HG03442 (cell line): Measurements from ENCODE around the gene ARMH3.

Source experiments
- ATAC-seq: cut with Tn5 transposase; IDR thresholded peaks from one replicate; pipeline ENCODE4 v1.9.1; 2021; ENCODE audit warnings: mild to moderate bottlenecking, moderate library complexity; ENCODE audit not compliant: unreplicated experiment

ARMH3 gene

GRCh38 chr10:101875068-101875688 lies 180.8 kb downstream of the ARMH3 start:
- no peak for ATAC-seq

GRCh38 chr10:101874252-101874651 lies 181.7 kb downstream of the ARMH3 start:
- ATAC-seq: no peak

DNA sequence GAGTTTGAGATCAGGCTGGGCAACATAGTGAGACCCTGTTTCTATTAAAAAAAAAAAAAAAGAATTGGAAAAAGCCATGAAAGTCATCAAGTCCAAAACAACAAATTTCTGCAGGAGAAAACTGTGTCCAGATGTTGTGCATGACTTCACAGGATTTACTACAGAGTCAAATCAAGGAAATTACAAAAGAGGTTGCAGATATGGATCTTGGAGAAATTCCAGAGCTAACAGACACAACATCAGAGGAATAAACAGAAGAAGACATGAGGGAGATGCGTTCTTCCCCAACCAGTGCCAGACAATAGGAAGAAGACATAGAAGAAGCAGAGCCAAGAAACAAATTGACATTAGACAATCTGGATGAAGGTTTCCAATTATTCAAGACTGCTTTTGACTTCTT lies 188.0 kb downstream of the ARMH3 start:
- no peak for ATAC-seq

GRCh38 chr10:101859530-101859929 lies 196.4 kb downstream of the ARMH3 start:
- peak; percentile 17 for ATAC-seq

GRCh38 chr10:101858723-101859500 lies 197.1 kb downstream of the ARMH3 start:
- ATAC-seq: peak; percentile 83

DNA sequence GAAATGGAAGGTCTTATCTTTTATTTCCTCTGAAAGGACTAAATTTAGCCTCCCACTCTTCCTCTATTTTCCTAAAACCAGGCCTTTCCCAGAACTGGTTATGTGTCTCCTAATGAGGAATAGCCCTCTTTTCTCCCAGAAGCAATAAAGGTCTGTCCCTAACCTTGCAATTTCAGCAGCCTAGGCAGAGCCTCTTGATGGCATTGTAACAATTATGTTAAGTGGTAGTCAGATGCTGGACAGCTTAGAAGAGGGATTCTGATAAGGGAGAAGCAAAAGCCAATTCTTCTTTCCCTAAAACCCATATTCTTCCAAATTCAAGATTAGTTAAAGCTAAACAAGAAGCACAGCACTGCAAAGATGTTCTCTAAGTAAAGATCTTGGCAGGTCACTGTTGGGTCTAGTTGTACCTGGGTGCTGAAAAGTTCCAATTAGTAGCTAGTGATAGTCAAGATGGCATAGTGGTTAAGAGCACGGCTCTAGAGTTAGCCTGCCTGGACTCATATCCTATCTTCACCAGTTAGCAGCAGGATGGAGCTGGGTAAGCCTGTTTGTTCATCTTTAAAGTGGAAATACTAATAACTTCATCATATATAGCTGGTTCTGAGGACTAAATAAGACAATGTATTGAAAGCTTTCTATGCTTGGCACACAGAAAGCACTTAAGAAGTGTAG lies 198.0 kb downstream of the ARMH3 start:
- ATAC-seq: no peak

GRCh38 chr10:101856626-101857025 lies 199.3 kb downstream of the ARMH3 start:
- no peak for ATAC-seq

DNA sequence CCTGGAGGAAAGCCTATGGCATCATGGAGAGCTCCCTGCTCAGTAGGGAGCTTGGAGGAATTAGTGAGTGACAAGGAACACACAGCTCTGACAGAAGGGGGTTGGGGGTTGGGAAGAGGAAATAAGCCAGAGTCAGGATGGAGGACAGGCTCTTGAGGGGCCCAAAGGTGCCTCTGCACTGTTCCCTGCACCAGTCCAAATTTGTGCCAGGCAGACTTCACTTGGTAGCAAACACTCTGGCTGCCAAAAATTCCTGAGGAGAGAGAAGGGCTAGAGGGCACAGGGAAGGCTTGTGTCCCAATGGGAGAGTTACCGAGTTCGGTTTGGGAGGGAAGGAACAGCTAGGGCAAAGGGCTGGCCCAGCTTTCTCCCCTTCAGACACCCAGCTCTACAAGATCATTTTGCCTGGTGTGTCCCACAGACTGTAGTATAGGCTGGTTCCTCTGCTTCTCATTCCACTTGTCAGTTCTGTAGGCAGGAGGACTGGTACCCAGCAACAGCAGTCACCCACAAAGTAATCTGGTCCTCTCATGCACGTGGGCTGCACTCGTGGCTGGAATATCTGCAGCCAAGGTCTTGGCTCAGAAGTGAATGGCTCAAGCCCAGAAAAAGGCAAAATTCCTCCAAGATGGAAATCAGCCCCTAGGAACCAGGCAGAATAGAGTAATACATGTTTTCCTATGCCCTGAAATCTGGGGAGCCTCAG lies 204.4 kb downstream of the ARMH3 start:
- ATAC-seq: no peak

DNA sequence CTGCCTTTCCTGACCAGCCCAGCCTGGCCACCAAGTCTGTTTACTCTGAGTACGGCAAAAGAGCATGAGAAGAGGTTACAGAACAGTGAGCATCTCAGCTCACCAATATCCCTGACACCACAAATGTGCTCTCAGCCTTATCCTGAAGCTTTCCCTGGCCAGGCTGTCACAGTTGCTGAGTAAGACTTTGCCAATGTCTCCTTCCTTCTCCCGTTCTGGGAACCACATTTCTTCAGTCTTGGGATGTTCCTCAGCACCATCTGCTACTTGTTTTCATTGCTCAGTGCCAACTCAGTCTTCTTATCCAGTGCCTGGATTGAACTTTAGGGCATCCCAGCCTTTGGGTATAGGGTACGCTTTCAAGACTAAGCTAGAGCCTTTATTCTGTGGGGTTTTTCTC lies 205.2 kb downstream of the ARMH3 start:
- ATAC-seq: no peak

GRCh38 chr10:101848894-101849351 lies 207.1 kb downstream of the ARMH3 start:
- no peak for ATAC-seq

- no peak for ATAC-seq
Observed at GRCh38 chr10:101848408-101848807, 207.6 kb downstream of the ARMH3 start.

DNA sequence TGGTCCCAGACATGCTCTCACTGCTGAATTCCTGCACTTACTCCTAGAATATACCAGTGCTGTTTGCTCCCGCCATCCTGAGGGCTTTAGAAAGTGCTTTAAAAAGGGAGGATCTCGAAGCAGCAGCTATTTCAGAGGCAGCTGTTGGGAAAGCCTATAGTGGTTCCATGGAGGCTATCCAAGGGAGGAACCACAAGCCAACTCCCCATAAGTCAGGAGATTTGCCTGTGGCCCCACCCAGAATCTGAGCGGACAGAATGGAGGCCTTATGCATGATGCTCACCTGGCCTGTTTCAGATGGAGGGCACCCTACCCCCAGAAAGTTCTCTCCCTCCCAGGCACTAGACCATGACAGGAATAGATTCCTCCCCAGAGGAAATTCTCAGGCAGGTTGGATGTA lies 210.1 kb downstream of the ARMH3 start:
- no peak for ATAC-seq

- ATAC-seq: no peak
Observed at GRCh38 chr10:101843032-101844021, 212.6 kb downstream of the ARMH3 start, which contains the start of gene KCNIP2. Gene KCNIP2, minus strand, starts transcription at chr10:101843800. Its CDS starts 232 bp downstream, at chr10:101843568.

GRCh38 chr10:101841826-101842225 lies 214.1 kb downstream of the ARMH3 start:
- ATAC-seq: no peak

DNA sequence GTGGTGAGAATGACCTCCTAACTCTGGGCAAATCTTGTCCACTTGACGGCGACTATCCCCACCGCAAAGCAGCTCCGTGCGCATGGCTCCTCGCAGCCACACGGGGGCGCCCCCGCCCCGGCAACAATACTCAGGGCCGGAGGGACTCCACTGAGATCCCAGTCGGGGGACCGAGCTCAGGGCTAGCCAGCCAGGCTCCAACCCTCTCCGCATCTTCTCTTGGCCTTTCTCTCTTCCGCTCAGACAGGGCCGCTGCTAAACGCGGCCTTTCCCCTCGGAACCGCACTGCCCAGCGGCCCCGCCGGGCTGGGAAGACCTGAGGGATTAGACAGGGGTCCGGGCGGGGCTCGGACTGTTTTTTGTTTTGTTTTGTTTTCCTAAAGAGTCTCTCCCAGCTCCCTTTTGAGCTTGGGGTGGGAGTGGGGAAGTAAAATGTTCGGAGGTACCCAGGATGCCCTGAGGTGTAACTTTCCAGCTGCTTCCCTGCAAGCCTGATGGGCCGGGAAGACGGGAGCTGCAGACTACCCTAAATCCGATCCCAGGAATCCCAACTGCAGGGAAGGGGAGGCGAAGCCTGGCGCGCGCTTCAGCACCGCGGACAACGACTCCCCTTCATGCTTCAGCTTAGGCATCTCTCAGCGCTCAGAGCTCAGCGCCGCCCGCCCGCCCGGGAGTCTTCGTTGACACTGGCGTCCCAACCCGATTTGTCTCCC lies 215.1 kb downstream of the ARMH3 start:
- ATAC-seq: peak; percentile 51

DNA sequence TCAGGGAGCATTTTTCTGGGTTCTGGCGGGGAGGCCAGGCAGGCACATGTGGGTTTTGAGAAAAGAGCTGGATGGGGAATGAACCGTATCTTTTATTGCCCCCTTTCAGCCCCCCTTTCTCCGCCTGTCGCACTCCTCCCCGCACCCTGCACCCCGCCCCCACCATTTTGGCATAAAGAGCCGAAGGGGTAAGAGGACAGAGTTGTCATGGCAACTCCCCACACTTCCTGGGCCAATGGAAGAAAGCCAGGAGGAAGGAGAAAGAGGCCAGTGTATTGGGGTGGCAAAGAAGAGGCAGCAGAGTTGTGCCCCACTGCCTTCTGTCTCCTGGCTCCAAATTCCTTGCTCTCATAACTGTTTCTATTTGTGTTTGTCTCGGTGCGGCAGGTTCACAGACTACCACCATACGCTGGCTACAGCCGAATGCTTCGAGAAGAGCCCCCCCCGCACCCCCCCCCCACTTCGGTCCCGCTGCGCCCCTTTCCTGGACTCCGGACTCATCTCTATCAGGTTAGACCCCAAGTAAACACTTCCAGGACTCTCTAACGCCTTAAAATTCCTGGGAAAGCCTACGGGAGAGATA lies 215.8 kb downstream of the ARMH3 start:
- ATAC-seq: no peak

DNA sequence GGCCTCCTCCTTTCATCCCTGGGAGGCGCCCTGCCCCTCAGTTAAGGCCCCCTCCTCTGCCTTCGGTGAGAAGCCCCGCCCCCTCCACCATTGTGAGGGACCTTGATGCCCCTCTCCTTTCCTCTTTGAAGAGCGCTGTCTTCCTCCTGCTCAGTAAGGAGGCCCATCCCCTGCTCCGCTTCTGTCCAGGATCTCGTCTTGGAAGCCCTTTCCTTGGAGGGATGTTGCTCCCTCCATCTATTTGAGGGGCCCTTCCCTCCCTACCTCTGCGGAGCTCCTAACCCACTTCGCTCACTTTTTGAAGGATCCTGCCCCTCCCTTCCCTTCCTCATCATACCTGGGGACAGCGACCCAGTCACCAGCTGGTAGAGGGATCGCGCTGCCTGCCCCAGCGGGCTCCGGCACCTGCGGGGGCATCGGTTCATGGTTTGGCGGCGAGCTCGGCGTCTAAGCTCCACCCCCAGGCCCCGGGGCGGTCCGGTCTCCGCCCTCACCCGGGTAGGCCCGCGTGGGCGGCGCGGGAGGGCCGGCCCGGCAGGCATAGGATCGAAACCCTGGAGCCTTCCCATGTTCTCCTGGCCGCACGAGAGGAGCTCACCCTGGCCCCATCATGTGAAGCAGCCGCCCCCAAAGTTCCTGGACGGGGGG lies 216.4 kb downstream of the ARMH3 start:
- ATAC-seq: no peak

DNA sequence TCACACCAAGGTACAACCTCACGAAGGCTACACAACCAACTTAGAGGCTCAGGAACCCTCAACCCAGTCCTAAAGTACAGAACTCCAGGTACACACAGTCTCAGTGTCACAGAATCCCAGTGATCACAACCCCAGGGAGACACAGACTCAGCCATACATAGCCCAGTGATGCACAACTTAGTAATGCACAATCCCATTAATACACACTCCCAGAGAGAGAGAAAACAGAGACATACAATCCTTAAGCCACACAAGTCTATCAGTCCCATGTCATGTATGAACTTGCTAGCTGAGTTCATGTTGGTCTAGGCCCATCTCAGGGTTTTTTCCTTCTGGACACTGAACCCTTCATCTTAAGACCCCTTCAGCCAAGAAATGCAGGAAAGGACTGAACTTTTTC lies 217.0 kb downstream of the ARMH3 start:
- no peak for ATAC-seq
